Small intestine (tissue), 7 donors: Measurements from ENCODE around the gene BSPRY. TPM values are rescaled to one million over a fixed set of nuclear protein-coding genes. Genes with fewer than 3 reads are reported as not detected.
A peak's percentile ranks its signal among the peaks of the same experiment; 100 is the strongest.
"Not testable (repeated sequence)": the region's sequence is repeated elsewhere in the genome, so short reads cannot be mapped to it uniquely, and the experiment has no call there.

Experiments used
- DNase-seq, 2 donors: peaks; one replicate each; pipeline versions ENCODE4 v3.0.0 to v3.0.0-alpha.2; 2013
- FAIRE-seq: peaks from 2 replicates; lab custom pipeline; 2012; peaks lifted over from hg19 to GRCh38; lab: Jason Lieb, UNC
- H3K27ac ChIP-seq, 3 donors: one replicate each; pipeline ENCODE4 v1.5.1; 2013; ENCODE audit warnings: low read length in 2 of 3, mild to moderate bottlenecking in 2 of 3, control low read depth in 1 of 3, inconsistent platforms in 1 of 3, low read depth in 1 of 3, moderate library complexity in 1 of 3
- H3K27me3 ChIP-seq, 3 donors: one replicate each; pipeline ENCODE4 v1.6.1; 2013; ENCODE audit warnings: low read length in 3 of 3, inconsistent platforms in 1 of 3; ENCODE audit not compliant: control insufficient read depth in 3 of 3, insufficient read depth in 3 of 3
- H3K36me3 ChIP-seq, 3 donors: one replicate each; pipeline ENCODE4 v1.6.1; 2013; ENCODE audit warnings: low read length in 3 of 3, inconsistent platforms in 1 of 3, low read depth in 1 of 3, mild to moderate bottlenecking in 1 of 3, moderate library complexity in 1 of 3; ENCODE audit not compliant: control insufficient read depth in 3 of 3, insufficient read depth in 2 of 3
- H3K4me1 ChIP-seq, 3 donors: one replicate each; pipeline ENCODE4 v1.6.1; 2013; ENCODE audit warnings: low read length in 2 of 3, inconsistent platforms in 1 of 3, low read depth in 1 of 3, mild to moderate bottlenecking in 1 of 3, moderate library complexity in 1 of 3; ENCODE audit not compliant: control insufficient read depth in 3 of 3, insufficient read depth in 2 of 3
- H3K4me3 ChIP-seq, 3 donors: one replicate each; pipeline ENCODE4 v1.5.1; 2013; ENCODE audit warnings: low read length in 3 of 3, control low read depth in 1 of 3, inconsistent platforms in 1 of 3, low read depth in 1 of 3, mild to moderate bottlenecking in 1 of 3, moderate library complexity in 1 of 3
- H3K9me3 ChIP-seq, 2 donors: one replicate each; pipeline ENCODE4 v1.6.1; 2013; ENCODE audit warnings: low read depth in 1 of 2, low read length in 1 of 2; ENCODE audit not compliant: control insufficient read depth in 2 of 2, insufficient read depth in 1 of 2
- WGBS, 3 donors: extraction: QIAGEN DNeasy Blood & Tissue Kit; methylation state at CpG; one replicate each; pipeline ENCODE4 v1.1.7; 2013; 5-methylcytosine and 5-hydroxymethylcytosine counted together
- polyA plus RNA-seq, 4 donors: library from polyadenylated mRNA; stranded (reverse) in 3 of 4; unstranded in 1 of 4; fragments of 200-250 nt in 3 of 4; fragments of 120-200 nt in 1 of 4; gene quantifications; one replicate each; pipeline versions ENCODE4 v1.2.1 to v1.2.3, GENCODE V29; 2013
- donor health status: healthy with polysubstance abuse.
- donor health status: control.
- donor health status: control.
- donor health status: Bipolar disorder and iron deficiency.
- donor health status: healthy.

The BSPRY gene
- polyA plus RNA-seq, 4 donors = 4.8 to 16.8 (median 15.3) TPM

DNA sequence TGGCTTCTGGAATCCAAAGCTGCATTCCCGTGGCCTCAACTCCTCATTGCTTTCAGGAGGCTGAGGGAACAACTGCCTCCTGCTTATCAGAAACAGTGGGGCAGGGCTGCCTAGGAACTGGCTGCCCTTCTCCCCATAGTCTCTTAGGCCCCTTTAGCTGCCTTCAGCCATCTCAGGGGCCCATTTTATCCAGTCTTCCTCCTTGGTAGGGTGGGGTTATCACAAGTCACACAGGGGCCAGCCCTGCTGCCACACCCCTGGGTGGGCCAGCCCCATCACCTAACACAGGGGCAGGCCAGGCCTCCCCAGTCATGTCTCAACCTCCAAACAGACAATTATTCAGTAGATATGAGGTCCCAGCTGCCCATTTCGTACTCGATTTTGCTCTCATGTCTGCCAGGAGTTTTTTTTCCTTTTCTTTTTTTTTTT is 47.9 kb downstream of the BSPRY start:
- Histone ChIP-seq H3K36me3 (peaks cover 0 to 38% (median 2%) of the 10 kb centered on the region in 3 donors), H3K27ac (peak overlapping the region in 1 of 3 donors; percentile 68), H3K4me1 (peaks cover 7 to 42% (median 13%) of the 10 kb centered on the region in 3 donors), H3K4me3 (no peak overlapping the region), H3K27me3 (no peaks in the 10 kb centered on the region), H3K9me3 (no peaks in the 10 kb centered on the region)
- FAIRE-seq (no peak), DNase-seq (peak in 1 of 2 donors; percentile 63)
- WGBS, 3 donors = 35 to 58% (median 52%) methylated on average over 3 of the region's 3 CpGs

DNA sequence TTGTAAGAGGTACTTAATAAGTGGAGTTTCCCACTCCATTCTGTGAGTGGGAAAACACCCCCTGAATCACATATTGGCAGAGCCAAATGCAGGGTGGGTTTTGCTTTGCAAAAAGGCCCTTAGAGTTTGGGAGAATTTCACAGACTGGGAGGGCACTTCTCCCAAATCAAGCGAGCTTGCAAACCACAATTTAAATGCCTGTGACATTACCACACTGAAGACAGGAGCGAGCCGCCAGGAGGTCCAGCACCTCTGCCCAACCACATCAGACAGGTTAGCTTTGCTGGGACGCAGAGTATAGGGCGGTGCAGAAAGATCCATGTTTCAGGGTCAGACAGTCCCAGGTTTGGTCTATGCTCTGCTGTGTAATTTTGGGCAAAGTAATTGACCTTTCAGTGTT is 49.5 kb downstream of the BSPRY start:
- H3K4me1 ChIP-seq = peaks cover 7 to 42% (median 13%) of the 10 kb centered on the region in 3 donors
- WGBS, 3 donors = 51 to 81% (median 61%) methylated on average over 5 of the region's 5 CpGs
- H3K36me3 ChIP-seq = peaks cover 0 to 25% (median 0%) of the 10 kb centered on the region in 3 donors
- no peak overlapping the region for H3K4me3 ChIP-seq
- H3K27me3 ChIP-seq = no peaks in the 10 kb centered on the region
- peak overlapping the region in 1 of 3 donors; percentile 18 for H3K27ac ChIP-seq
- FAIRE-seq = no peak
- no peaks in the 10 kb centered on the region for H3K9me3 ChIP-seq
- DNase-seq = no peak

DNA sequence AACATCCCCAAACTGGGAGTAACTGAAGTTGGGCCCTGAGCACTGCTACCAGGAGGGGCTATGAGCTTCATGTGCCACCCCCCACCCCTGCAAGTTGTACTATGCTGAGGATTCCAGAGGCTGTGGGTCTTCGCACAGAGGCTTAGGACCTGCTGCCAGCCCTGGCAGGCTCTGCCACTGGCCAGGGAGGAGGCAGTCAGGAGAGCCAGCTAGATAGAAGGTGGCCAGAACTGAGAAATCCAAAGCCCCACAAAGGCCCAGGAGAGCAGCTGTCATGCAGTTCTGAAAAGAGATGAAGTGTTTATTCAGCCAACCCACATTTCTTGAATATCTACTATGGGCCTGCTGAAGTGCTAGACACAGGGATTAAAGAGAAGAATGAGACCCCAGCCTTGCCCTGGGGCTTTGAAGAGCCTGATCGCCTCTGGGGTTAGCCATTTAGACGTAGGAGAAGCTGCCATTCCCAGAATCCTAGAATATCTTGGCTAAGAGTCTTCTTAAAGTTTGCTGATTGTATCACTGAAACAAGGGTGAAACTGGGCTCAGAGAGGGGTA is 50.4 kb downstream of the BSPRY start:
- H3K27me3 ChIP-seq = no peaks in the 10 kb centered on the region
- H3K4me3 ChIP-seq = peak overlapping the region in 2 of 3 donors; percentile 79 to 97
- peaks cover 0 to 18% (median 0%) of the 10 kb centered on the region in 3 donors for H3K36me3 ChIP-seq
- FAIRE-seq (no peak), DNase-seq (no peak)
- H3K4me1 ChIP-seq = peaks cover 7 to 42% (median 13%) of the 10 kb centered on the region in 3 donors
- H3K9me3 ChIP-seq = no peaks in the 10 kb centered on the region
- no peak overlapping the region for H3K27ac ChIP-seq
- WGBS, 3 donors = 69 to 84% (median 81%) methylated on average over 3 of the region's 3 CpGs

DNA sequence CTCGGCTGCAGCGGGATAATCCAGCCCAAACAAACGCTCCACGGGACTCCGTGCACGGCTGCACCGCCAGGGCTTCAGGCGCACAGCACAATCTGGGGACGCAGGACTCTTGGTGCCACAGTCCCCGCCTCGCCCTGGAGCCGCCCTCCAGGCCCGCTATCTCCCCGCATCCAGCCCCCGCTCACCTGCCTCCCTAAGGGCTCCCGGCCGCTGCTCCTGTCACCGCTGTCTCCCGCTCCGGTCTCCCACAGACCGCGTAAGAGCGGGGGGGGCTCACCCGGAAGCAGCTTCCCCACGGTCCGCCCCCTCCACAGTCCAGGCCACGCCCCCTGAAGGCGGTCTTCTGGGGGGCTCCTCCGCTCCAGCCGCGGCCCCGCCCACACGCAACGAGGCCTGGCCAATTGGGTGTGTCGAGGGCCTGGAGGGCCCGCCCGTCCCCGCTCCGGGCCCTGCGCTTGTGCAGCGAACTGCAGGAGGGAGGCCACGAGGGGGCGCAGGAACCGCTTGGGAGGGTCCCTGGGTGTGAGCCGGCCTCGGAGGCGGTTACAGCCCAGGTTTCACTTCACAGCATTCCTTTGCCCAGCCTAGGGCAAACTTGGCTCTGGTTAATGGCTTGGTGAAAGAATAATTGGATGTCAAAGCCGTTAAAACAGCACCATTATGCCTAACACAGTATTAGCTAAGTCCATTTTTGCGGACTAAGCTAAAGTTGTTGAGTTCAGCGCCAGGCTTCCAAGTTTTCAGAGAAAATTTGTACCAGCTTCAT is 51.9 kb downstream of the BSPRY start, which contains the start of gene ALAD:
Gene ALAD, minus strand, starts transcription at position 258 of the 766 bp plus-strand sequence. CDS start 7,725 bp downstream, outside the sequence.
- FAIRE-seq (no peak), DNase-seq (peak; percentile 99 to 100)
- Histone ChIP-seq H3K27me3 (no peaks in the 10 kb centered on the region), H3K9me3 (no peaks in the 10 kb centered on the region), H3K27ac (peak within 1 kb of the TSS; percentile 62 to 91 (median 74)), H3K36me3 (peaks cover 0 to 16% (median 0%) of the 10 kb centered on the region in 3 donors), H3K4me1 (peaks cover 7 to 38% (median 11%) of the 10 kb centered on the region in 3 donors), H3K4me3 (peak within 1 kb of the TSS; percentile 63 to 97 (median 79))
- WGBS, 3 donors = 2% methylated on average over 40 to 50 of the region's 50 CpGs

DNA sequence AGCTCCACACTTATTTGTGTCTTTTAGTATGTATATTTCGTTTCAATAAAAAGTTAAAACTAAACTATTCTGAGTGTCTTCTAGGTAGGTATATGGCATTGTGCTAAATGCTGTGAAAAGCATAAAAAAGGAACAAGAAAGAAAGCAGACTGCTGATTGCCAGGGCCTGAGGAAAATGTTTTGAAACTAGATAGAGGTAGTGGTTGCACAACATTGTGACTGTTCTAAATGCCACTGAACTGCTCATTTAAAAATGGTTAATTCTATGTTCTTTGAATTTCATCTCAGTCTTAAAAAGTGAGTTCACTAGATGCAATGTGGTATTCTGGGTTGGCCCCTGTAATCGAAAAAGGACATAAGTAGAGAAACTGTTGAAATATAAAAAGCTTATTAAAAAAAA is 54.3 kb downstream of the BSPRY start:
- H3K36me3 ChIP-seq = peaks cover 0 to 16% (median 4%) of the 10 kb centered on the region in 3 donors
- DNase-seq (no peak), FAIRE-seq (no peak)
- no peak overlapping the region for H3K4me3 ChIP-seq
- no peaks in the 10 kb centered on the region for H3K27me3 ChIP-seq
- H3K27ac ChIP-seq = no peak overlapping the region
- 65 to 76% (median 66%) methylated on average over 2 of the region's 2 CpGs for WGBS, 3 donors
- no peaks in the 10 kb centered on the region for H3K9me3 ChIP-seq
- peaks cover 4 to 16% (median 5%) of the 10 kb centered on the region in 3 donors for H3K4me1 ChIP-seq

DNA sequence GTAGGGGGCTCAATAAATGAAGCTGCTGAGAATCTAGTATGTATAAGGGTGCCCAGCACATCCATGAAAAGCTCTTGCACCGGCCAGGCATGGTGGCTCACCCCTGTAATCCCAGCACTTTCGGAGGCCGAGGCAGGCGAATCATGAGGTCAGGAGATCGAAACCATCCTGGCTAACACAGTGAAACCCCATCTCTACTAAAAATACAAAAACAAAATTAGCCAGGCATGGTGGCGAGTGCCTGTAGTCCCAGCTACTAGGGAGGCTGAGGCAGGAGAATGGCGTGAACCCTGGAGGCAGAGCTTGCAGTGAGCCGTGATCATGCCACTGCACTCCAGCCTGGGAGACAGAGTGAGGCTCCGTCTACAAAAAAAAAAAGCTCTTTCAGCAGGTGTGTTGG is 57.0 kb downstream of the BSPRY start:
- H3K4me3 ChIP-seq, H3K9me3 ChIP-seq, H3K27me3 ChIP-seq, H3K27ac ChIP-seq, DNase-seq, FAIRE-seq: not testable (repeated sequence)
- Histone ChIP-seq H3K36me3 (peaks cover 0 to 14% (median 4%) of the 10 kb centered on the region in 3 donors), H3K4me1 (peaks cover 0 to 13% (median 4%) of the 10 kb centered on the region in 3 donors)
- 82 to 91% (median 84%) methylated on average over 9 of the region's 9 CpGs for WGBS, 3 donors

DNA sequence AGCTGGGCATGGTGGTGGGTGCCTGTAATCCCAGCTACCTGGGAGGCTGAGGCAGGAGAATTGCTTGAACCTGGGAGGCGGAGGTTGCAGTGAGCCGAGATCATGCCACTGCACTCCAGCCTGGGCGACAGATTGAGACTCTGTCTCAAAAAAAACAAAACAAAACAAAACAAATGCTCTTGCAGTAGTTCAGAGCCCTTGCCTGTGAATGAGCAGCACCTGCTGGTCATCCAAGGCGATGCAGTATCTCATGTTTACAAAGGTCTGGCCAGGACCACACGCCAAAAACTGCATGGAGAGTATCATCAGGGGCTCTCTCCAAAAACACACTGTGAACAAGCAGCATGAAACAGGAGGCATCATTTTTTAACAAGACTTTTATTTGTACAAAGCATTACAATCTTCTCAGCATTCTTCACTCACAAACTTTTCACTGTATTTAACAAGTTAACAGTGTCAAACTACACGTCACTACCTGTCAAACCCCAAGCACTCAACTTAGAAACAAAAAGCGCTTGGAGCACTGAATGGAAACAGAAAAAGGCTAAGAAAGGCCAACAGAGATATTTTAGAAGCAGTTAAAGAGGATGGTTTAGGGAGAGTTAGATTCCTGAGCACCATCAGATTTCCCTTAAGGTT is 57.7 kb downstream of the BSPRY start:
- not testable (repeated sequence) for H3K9me3 ChIP-seq, H3K4me1 ChIP-seq, FAIRE-seq, H3K4me3 ChIP-seq, H3K27me3 ChIP-seq
- H3K36me3 ChIP-seq = peaks cover 0 to 14% (median 4%) of the 10 kb centered on the region in 3 donors
- DNase-seq = peak; percentile 72 to 75
- WGBS, 3 donors = 28 to 33% (median 30%) methylated on average over 7 of the region's 7 CpGs
- H3K27ac ChIP-seq = peak overlapping the region in 1 of 3 donors; percentile 20

DNA sequence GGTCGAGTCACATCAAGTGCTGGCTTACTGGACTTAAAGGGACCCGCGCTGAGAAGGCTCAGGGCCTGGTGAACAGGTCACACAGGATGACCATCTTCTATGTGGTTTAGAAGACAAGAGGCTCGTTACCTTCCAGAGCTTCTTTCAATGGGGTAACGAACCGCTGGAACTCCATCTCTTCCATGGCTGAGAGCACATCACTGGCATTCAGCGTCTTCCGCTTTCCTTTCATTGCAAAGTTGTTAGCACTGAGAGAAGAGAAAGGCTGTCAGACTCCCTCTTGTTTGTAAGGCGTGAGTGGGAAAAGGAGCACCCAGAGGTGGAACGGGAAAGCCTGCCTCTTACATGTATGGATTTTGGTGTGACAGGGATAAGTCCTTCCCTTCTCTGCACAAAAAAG is 60.1 kb downstream of the BSPRY start:
- peaks cover 0 to 14% (median 4%) of the 10 kb centered on the region in 3 donors for H3K36me3 ChIP-seq
- DNase-seq = no peak
- FAIRE-seq = no peak
- peaks cover 0 to 6% (median 0%) of the 10 kb centered on the region in 3 donors for H3K4me1 ChIP-seq
- peak overlapping the region; percentile 70 to 83 (median 73) for H3K4me3 ChIP-seq
- no peaks in the 10 kb centered on the region for H3K9me3 ChIP-seq
- H3K27ac ChIP-seq = peak overlapping the region in 2 of 3 donors; percentile 96 to 99
- 22 to 38% (median 22%) methylated on average over 10 of the region's 10 CpGs for WGBS, 3 donors
- H3K27me3 ChIP-seq = no peaks in the 10 kb centered on the region
